Measurements from ENCODE around the gene LRPPRC. TPM values are rescaled to one million over a fixed set of nuclear protein-coding genes. Genes with fewer than 3 reads are reported as not detected.

The LRPPRC gene
- total RNA-seq, 1 donor from 2014 or later = 70.8 TPM

- no peak for DNase-seq (ENCODE audit: low spot score)
Measured at GRCh38 chr2:43980902-43981301, 14.9 kb downstream of the LRPPRC start.

GRCh38 chr2:43977677-43978375 is 18.0 kb downstream of the LRPPRC start:
- DNase-seq (ENCODE audit: low spot score) = no peak

- no peak for DNase-seq (ENCODE audit: low spot score)
Measured at GRCh38 chr2:43960921-43961320, 34.9 kb downstream of the LRPPRC start.

GRCh38 chr2:43958397-43959275 is 37.2 kb downstream of the LRPPRC start:
- DNase-seq (ENCODE audit: low spot score) = no peak

GRCh38 chr2:43950383-43951008 is 45.3 kb downstream of the LRPPRC start:
- no peak for DNase-seq (ENCODE audit: low spot score)

- DNase-seq (ENCODE audit: low spot score) = no peak
Measured at GRCh38 chr2:43948370-43948769, 47.4 kb downstream of the LRPPRC start.

- DNase-seq (ENCODE audit: low spot score) = no peak
Measured at GRCh38 chr2:43946685-43947084, 49.1 kb downstream of the LRPPRC start.

GRCh38 chr2:43945439-43945838 is 50.4 kb downstream of the LRPPRC start:
- DNase-seq (ENCODE audit: low spot score) = no peak

GRCh38 chr2:43944915-43945314 is 50.9 kb downstream of the LRPPRC start:
- no peak for DNase-seq (ENCODE audit: low spot score)

- no peak for DNase-seq (ENCODE audit: low spot score)
Measured at GRCh38 chr2:43943809-43944452, 51.9 kb downstream of the LRPPRC start.

GRCh38 chr2:43943323-43943722 is 52.5 kb downstream of the LRPPRC start:
- no peak for DNase-seq (ENCODE audit: low spot score)

GRCh38 chr2:43942881-43943280 is 52.9 kb downstream of the LRPPRC start:
- no peak for DNase-seq (ENCODE audit: low spot score)

- no peak for DNase-seq (ENCODE audit: low spot score)
Measured at GRCh38 chr2:43941966-43942365, 53.8 kb downstream of the LRPPRC start.

- no peak for DNase-seq (ENCODE audit: low spot score)
Measured at GRCh38 chr2:43941359-43941758, 54.4 kb downstream of the LRPPRC start.

- DNase-seq (ENCODE audit: low spot score) = no peak
Measured at GRCh38 chr2:43939695-43940256, 56.0 kb downstream of the LRPPRC start.

- DNase-seq (ENCODE audit: low spot score) = no peak
Measured at GRCh38 chr2:43937269-43937820, 58.4 kb downstream of the LRPPRC start.

- DNase-seq (ENCODE audit: low spot score) = no peak
Measured at GRCh38 chr2:43934567-43934966, 61.2 kb downstream of the LRPPRC start.

- no peak for DNase-seq (ENCODE audit: low spot score)
Measured at GRCh38 chr2:43931293-43931692, 64.5 kb downstream of the LRPPRC start.

- no peak for DNase-seq (ENCODE audit: low spot score)
Measured at GRCh38 chr2:43927442-43927841, 68.3 kb downstream of the LRPPRC start.

- DNase-seq (ENCODE audit: low spot score) = no peak
Measured at GRCh38 chr2:43925431-43925830, 70.4 kb downstream of the LRPPRC start.

- no peak for DNase-seq (ENCODE audit: low spot score)
Measured at GRCh38 chr2:43924463-43924862, 71.3 kb downstream of the LRPPRC start.
